GM12878 (cell line): Measurements from ENCODE around the gene EFNA3. TPM values are rescaled to one million over a fixed set of nuclear protein-coding genes. Genes with fewer than 3 reads are reported as not detected.

Experiments used
- ATAC-seq: fragments of 200-7000 bp; cut with Tn5 transposase; 3 replicates; pipeline ENCODE4 v1.9.1; 2020; ENCODE audit warnings: mild to moderate bottlenecking, moderate library complexity
- BruUV-seq: library from RNA; stranded (reverse); fragments of 400-500 nt; replicated peaks from 2 replicates; lab custom pipeline; 2021; lab: Mats Ljungman, UMichigan
- CTCF ChIA-PET: fragments of 300-600 bp; sonication (Branson Sonifier 250); formaldehyde crosslinking; extraction: SDS; loops from one replicate; lab custom pipeline; 2021; ENCODE audit warnings: inconsistent platforms; lab: Yijun Ruan, JAX
- POLR2A ChIA-PET: fragments of 350-600 bp; formaldehyde crosslinking; extraction: SDS; loops from one replicate; lab custom pipeline; 2021; ENCODE audit warnings: inconsistent platforms; lab: Charles Lee
- RAD21 ChIA-PET: fragments of 300-600 bp; sonication (Branson Sonifier 250); formaldehyde crosslinking; loops from one replicate; lab custom pipeline; 2023; ENCODE audit warnings: antibody characterized with exemption; ENCODE audit not compliant: unreplicated experiment; lab: Charles Lee
- SMC1A ChIA-PET: fragments of 300-600 bp; sonication (Branson Sonifier 250); formaldehyde crosslinking; loops from one replicate; lab custom pipeline; 2023; ENCODE audit not compliant: unreplicated experiment, uncharacterized antibody; lab: Charles Lee
- DNase-seq: peaks from one replicate; pipeline ENCODE4 v3.0.0-alpha.2; 2011; ENCODE audit warnings: low read depth, low spot score
- FAIRE-seq: peaks from 3 replicates; lab custom pipeline; 2011; peaks lifted over from hg19 to GRCh38; lab: Jason Lieb, UNC
- H2AFZ ChIP-seq: 2 replicates; pipeline ENCODE4 v1.6.0; 2011; ENCODE audit warnings: low read depth, low read length, control low read depth; ENCODE audit not compliant: control insufficient read depth
- H3K27ac ChIP-seq: 2 replicates; pipeline ENCODE4 v1.5.1; 2011; ENCODE audit warnings: control low read depth; ENCODE audit not compliant: control insufficient read depth, insufficient read depth
- H3K27me3 ChIP-seq, 2 experiments: replicated peaks in 1 of 2; 2 replicates each; pipeline versions ENCODE4 v1.6.0 to v1.6.1; 2011; ENCODE audit warnings: low read length in 1 of 2; ENCODE audit not compliant: control insufficient read depth in 2 of 2, insufficient read depth in 2 of 2
- H3K36me3 ChIP-seq, 2 experiments: 2 replicates each; pipeline ENCODE4 v1.5.1; 2011; ENCODE audit warnings: low read length in 1 of 2; ENCODE audit not compliant: control insufficient read depth in 2 of 2, insufficient read depth in 2 of 2
- H3K4me1 ChIP-seq: 2 replicates; pipeline ENCODE4 v1.6.1; 2011; ENCODE audit warnings: mild to moderate bottlenecking, low read length, moderate library complexity, mixed read lengths; ENCODE audit not compliant: control insufficient read depth, insufficient read depth
- H3K4me2 ChIP-seq: 2 replicates; pipeline ENCODE4 v1.6.0; 2011; ENCODE audit warnings: control low read depth; ENCODE audit not compliant: control insufficient read depth, insufficient read depth
- H3K4me3 ChIP-seq: fragments of 200-600 bp; sonication (generic); 2 replicates; pipeline ENCODE4 v1.5.1; 2016
- H3K79me2 ChIP-seq: 2 replicates; pipeline ENCODE4 v1.6.0; 2011; ENCODE audit warnings: low read length; ENCODE audit not compliant: control insufficient read depth, insufficient read depth
- H3K9ac ChIP-seq: 2 replicates; pipeline ENCODE4 v1.8.0; 2011; ENCODE audit warnings: low read length, control low read depth, mixed read lengths; ENCODE audit not compliant: control insufficient read depth, insufficient read depth
- H3K9me3 ChIP-seq: replicated peaks from 3 replicates; pipeline ENCODE4 v1.5.1; 2011; ENCODE audit warnings: mild to moderate bottlenecking, low read length; ENCODE audit not compliant: control insufficient read depth, insufficient read depth
- H4K20me1 ChIP-seq: 2 replicates; pipeline ENCODE4 v1.6.0; 2011; ENCODE audit not compliant: control insufficient read depth, insufficient read depth
- CHD1 ChIP-seq: IDR thresholded peaks from 2 replicates; pipeline ENCODE4 v1.6.1; 2012; ENCODE audit warnings: low read depth, low read length, improper control_type of control experiment
- ETV6 ChIP-seq, 2 experiments: fragments of 450-650 bp in 1 of 2; IDR thresholded peaks in 1 of 2; conservative IDR thresholded peaks in 1 of 2; 2 replicates each; pipeline ENCODE4 v1.6.1; 2014; ENCODE audit warnings: antibody characterized with exemption in 1 of 2, borderline replicate concordance in 1 of 2, low read depth in 1 of 2, mild to moderate bottlenecking in 1 of 2, moderate library complexity in 1 of 2
- IKZF1 ChIP-seq: fragments of 450-650 bp; conservative IDR thresholded peaks from 2 replicates; pipeline ENCODE4 v1.6.1; 2017; ENCODE audit warnings: antibody characterized with exemption, mild to moderate bottlenecking
- KDM1A ChIP-seq: fragments of 200-600 bp; sonication (generic); IDR thresholded peaks from 2 replicates; pipeline ENCODE4 v1.6.1; 2016; ENCODE audit warnings: borderline replicate concordance
- NR2C1 ChIP-seq: fragments of 450-650 bp; IDR thresholded peaks from 2 replicates; pipeline ENCODE4 v1.6.1; 2017; ENCODE audit warnings: antibody characterized with exemption, mild to moderate bottlenecking, moderate library complexity
- PAX8 ChIP-seq: fragments of 450-650 bp; IDR thresholded peaks from 2 replicates; pipeline ENCODE4 v1.6.1; 2017; ENCODE audit warnings: mild to moderate bottlenecking, moderate library complexity
- RUNX3 ChIP-seq: IDR thresholded peaks from 2 replicates; pipeline ENCODE4 v1.6.1; 2012; ENCODE audit warnings: low read length, inconsistent platforms
- YY1 ChIP-seq: IDR thresholded peaks from 2 replicates; pipeline ENCODE4 v1.6.1; 2011; ENCODE audit warnings: low read depth, mild to moderate bottlenecking, low read length
- WGBS: methylation state at CpG from one replicate; pipeline ENCODE4 v1.1.6; 2016; ENCODE audit warnings: low lambda C conversion rate; ENCODE audit not compliant: insufficient replicate concordance, insufficient coverage; ENCODE audit errors: missing lambda C conversion rate; 5-methylcytosine and 5-hydroxymethylcytosine counted together
- in situ Hi-C: fragments of 300-500 bp; cut with MboI; formaldehyde crosslinking; loops from 9 replicates; pipeline ENCODE4 v1.14.3; 2018; ENCODE audit warnings: mixed read lengths
- intact Hi-C: fragments of 100-400 bp; cut with micrococcal nuclease; formaldehyde crosslinking; loops from one replicate; pipeline ENCODE4 v1.14.2; 2022; ENCODE audit not compliant: unreplicated experiment
- polyA plus RNA-seq, 11 experiments: library from polyadenylated mRNA; depleted of rRNA in 4 of 11; unstranded in 6 of 11; stranded (reverse) in 5 of 11; fragments of >200 nt; fragmentation: Nextera tagmentation in 4 of 11; fragmentation: Illumina TruSeq in 1 of 11; extraction: Ambion mirVana in 4 of 11; extraction: Trizol in 1 of 11; gene quantifications; 1 replicate in 1 of 11; 2 replicates in 10 of 11; pipeline versions ENCODE4 v1.2.1 to v1.2.3, GENCODE V29; 2011 to 2016; ENCODE audit warnings: inconsistent platforms in 2 of 11, missing spikeins in 2 of 11, low read depth in 1 of 11
- total RNA-seq, 4 experiments: library from RNA; depleted of rRNA in 3 of 4; stranded (reverse); fragments of >200 nt in 3 of 4; fragmentation: Illumina TruSeq in 1 of 4; extraction: Trizol in 1 of 4; gene quantifications; 2 replicates each; pipeline versions ENCODE4 v1.2.1 to v1.2.3, GENCODE V29; 2013 to 2021
- TF ChIP-seq, protein P1 (sequence below): fragments of 450-650 bp; IDR thresholded peaks from 2 replicates; pipeline ENCODE4 v1.6.1; 2016; ENCODE audit warnings: mild to moderate bottlenecking, moderate library complexity, borderline replicate concordance

EFNA3 gene
- total and polyA plus RNA-seq, 10 of the 15 experiments (the other 5 are each of a cell fraction or from before 2014, with no cell fraction given): 0.08 to 5.4 (median 1.1) TPM

DNA sequence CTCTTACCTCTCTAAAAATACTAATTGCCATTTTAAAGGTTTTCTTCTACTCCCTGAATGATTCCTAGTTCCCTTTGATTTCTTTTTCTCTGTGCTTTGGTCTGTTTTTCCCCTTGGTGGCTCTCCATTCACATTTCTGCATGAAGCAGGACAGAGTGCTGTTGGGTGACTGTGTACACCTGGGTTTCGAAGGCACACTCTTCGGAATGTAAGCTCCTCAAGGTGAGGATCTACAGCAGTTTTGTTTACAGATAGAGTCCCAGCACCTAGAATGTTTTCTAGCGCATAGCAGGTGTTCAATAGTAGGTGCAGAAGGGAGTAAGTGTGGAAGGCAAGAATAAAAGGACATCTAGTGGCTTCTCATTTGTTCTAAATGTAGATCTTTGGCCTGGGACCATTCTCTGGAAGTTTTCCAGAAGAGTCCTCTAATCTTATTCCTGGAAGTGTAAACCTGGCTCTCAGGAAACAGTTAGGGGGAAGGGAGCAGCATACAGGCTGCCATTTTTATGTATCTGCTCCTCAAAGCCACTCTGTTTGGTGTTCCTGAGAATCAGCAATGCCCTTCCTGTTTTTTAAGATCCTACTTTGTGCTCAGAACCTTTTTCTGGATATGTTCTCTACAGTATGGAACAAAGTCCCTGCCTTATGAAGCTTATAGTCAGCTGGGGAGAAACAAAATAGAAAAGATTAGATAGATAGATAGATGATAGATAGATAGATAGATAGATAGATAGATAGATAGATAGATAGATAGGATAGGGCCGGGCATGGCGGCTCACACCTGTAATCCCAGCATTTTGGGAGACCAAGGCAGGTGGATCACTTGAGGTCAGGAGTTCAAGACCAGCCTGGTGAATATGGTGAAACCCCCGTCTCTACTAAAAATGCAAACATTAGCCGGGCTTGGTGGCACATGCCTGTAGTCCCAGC, 26.2 kb downstream of the EFNA3 start:
- H3K9ac ChIP-seq: no peak overlapping the region
- no peak for FAIRE-seq

More for the DNA sequence above, 26.2 kb downstream of the EFNA3 start:
- no peaks in the 10 kb centered on the region for H3K4me1 ChIP-seq
- no TSS peak for BruUV-seq
- ChIA-PET SMC1A (no interaction called here), RAD21 (no interaction called here), CTCF (interaction anchor here (1.0 kb wide), 1 partner anchor 9 kb away, joined by 3 read pairs; no protein-coding TSS in a partner anchor), POLR2A (no interaction called here)
- no peak overlapping the region for H3K4me3 ChIP-seq
- no peaks in the 10 kb centered on the region for H4K20me1 ChIP-seq
- no peak overlapping the region for H2AFZ ChIP-seq
- no peaks in the 10 kb centered on the region for H3K9me3 ChIP-seq
- DNase-seq (no peak), ATAC-seq (no peak)
- H3K27me3 ChIP-seq: no peaks in the 10 kb centered on the region
- H3K27ac ChIP-seq: no peak overlapping the region
- in situ Hi-C loops (no loop called here), intact Hi-C loops (no loop called here)
- H3K36me3 ChIP-seq: no peaks in the 10 kb centered on the region
- TF ChIP-seq PAX8: no peak
- TF ChIP-seq RUNX3: no peak
- TF ChIP-seq, protein P1, sequence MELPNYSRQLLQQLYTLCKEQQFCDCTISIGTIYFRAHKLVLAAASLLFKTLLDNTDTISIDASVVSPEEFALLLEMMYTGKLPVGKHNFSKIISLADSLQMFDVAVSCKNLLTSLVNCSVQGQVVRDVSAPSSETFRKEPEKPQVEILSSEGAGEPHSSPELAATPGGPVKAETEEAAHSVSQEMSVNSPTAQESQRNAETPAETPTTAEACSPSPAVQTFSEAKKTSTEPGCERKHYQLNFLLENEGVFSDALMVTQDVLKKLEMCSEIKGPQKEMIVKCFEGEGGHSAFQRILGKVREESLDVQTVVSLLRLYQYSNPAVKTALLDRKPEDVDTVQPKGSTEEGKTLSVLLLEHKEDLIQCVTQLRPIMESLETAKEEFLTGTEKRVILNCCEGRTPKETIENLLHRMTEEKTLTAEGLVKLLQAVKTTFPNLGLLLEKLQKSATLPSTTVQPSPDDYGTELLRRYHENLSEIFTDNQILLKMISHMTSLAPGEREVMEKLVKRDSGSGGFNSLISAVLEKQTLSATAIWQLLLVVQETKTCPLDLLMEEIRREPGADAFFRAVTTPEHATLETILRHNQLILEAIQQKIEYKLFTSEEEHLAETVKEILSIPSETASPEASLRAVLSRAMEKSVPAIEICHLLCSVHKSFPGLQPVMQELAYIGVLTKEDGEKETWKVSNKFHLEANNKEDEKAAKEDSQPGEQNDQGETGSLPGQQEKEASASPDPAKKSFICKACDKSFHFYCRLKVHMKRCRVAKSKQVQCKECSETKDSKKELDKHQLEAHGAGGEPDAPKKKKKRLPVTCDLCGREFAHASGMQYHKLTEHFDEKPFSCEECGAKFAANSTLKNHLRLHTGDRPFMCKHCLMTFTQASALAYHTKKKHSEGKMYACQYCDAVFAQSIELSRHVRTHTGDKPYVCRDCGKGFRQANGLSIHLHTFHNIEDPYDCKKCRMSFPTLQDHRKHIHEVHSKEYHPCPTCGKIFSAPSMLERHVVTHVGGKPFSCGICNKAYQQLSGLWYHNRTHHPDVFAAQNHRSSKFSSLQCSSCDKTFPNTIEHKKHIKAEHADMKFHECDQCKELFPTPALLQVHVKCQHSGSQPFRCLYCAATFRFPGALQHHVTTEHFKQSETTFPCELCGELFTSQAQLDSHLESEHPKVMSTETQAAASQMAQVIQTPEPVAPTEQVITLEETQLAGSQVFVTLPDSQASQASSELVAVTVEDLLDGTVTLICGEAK: no peak
- TF ChIP-seq YY1: no peak
- TF ChIP-seq CHD1: no peak
- TF ChIP-seq IKZF1: no peak
- no peak for TF ChIP-seq NR2C1
- no peak for TF ChIP-seq ETV6 (conservative IDR thresholded peaks at IDR 0.05 in 1 of 2, IDR thresholded peaks at IDR 0.05 in 1 of 2; ENCODE audit: borderline replicate concordance in 1 of 2, low read depth in 1 of 2)
- no peak for TF ChIP-seq KDM1A
- no peaks in the 10 kb centered on the region for H3K79me2 ChIP-seq
- 28% methylated on average over 7 of the region's 7 CpGs for WGBS
- H3K4me2 ChIP-seq: no peak overlapping the region
